22Rv1 (cell line): Measurements from ENCODE around the gene TFF3.

ENCODE experiments used
- ZFX ChIP-seq: fragments of 450-650 bp; IDR thresholded peaks from 2 replicates; pipeline ENCODE4 v1.6.1; 2017; ENCODE audit warnings: antibody characterized with exemption, borderline replicate concordance
- TF ChIP-seq, protein P1 (sequence below): fragments of 450-650 bp; IDR thresholded peaks from 2 replicates; pipeline ENCODE4 v1.5.1; 2017; ENCODE audit warnings: mild to moderate bottlenecking

DNA sequence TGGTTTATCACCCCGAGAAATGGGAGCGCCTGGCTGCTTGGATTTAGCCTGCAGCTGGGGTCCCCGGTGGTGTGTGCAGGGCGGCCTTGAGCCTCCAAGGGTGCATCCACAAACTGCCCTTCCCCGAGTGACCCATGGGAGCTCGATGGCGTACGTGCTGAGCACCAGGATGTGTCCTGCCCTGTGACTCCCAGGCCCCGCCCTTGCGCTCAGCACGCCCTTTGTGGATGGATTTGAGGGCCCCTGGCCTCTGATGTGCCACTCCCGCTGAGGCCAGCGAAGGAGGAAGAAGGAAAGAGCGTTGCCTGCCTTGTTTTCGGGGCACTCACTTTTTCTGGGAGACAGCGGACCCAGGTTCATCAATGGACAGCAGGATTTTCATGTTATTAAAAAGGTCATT, 1.7 kb upstream of the TFF3 start:
- TF ChIP-seq, protein P1, sequence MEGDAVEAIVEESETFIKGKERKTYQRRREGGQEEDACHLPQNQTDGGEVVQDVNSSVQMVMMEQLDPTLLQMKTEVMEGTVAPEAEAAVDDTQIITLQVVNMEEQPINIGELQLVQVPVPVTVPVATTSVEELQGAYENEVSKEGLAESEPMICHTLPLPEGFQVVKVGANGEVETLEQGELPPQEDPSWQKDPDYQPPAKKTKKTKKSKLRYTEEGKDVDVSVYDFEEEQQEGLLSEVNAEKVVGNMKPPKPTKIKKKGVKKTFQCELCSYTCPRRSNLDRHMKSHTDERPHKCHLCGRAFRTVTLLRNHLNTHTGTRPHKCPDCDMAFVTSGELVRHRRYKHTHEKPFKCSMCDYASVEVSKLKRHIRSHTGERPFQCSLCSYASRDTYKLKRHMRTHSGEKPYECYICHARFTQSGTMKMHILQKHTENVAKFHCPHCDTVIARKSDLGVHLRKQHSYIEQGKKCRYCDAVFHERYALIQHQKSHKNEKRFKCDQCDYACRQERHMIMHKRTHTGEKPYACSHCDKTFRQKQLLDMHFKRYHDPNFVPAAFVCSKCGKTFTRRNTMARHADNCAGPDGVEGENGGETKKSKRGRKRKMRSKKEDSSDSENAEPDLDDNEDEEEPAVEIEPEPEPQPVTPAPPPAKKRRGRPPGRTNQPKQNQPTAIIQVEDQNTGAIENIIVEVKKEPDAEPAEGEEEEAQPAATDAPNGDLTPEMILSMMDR: no peak
- TF ChIP-seq ZFX: no peak
